Stimulated activated CD4-positive, alpha-beta T cell treated with anti-CD3 and anti-CD28 coated beads, Interleukin-2, amount 100 ng/mL, for 4 hours (primary cell): ENCODE measurements around the gene ROCK2.
"Not testable (repeated sequence)": the region's sequence is repeated elsewhere in the genome, so short reads cannot be mapped to it uniquely, and the experiment has no call there.

ENCODE experiments used
- DNase-seq: peaks from one replicate; pipeline ENCODE4 v3.0.0-alpha.2; 2020; ENCODE audit warnings: low read depth

Gene ROCK2

DNA sequence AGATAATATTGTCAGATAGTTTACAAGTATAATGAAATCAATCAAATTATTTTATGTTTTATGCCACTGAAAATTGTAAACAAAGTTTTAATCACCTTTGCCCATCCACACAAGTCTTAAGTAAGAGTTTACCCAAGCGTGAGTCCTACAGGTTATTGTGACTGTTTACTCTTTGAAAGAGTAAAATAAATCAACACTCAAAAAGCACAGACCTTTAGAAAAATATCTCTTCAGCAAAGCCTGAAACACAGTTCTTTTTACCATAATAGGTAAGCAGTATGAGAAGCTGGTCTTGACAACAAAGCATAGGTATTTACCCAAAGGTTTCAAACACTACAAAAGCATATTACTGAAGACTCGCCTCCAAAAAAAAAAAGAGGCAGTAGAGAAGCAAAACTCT, 3.7 kb downstream of the ROCK2 start:
- DNase-seq = no peak

DNA sequence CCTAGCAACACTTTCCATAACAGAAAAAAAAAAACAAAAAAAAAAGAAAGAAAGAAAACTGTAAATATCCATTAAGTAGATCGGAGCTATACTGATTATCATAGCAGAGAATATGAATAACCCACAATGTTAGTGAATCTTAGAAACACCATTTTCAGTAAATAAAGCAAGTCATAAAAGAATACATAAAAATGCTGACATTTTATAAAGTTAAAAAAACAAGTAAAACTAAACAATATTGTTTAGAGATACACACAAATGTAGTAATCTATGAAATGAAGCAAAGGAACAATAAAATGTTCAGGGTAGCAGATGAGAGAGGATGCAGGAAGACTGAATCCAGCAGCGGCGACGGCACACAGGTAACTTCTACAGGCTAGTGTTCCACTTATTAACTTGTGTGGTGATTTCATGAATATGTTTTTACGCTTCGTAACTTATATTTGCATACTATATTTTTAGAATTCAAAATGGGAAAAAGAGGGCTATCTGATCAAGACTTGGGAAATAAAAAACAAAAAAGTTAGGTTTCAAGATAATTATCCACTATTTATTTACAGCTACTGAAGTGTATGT, 4.8 kb downstream of the ROCK2 start:
- no peak for DNase-seq

DNA sequence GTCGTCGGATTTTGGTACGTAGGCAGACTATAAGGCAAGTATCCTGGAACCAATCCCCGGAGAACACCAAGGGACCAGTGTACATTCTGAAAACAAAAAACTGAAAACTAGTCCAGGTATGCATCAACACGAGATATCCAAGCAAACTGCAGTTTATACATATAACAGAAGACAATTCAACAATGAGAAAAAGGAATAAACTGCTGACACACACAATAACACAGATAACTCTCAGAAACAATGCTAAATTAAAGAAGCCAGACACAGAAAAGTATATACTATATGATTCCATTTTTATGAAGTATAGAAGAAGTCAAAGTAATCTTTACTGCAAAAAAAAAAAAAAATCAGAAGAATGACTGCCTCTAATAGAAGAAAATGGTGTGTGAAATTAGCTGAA, 5.9 kb downstream of the ROCK2 start:
- no peak for DNase-seq

DNA sequence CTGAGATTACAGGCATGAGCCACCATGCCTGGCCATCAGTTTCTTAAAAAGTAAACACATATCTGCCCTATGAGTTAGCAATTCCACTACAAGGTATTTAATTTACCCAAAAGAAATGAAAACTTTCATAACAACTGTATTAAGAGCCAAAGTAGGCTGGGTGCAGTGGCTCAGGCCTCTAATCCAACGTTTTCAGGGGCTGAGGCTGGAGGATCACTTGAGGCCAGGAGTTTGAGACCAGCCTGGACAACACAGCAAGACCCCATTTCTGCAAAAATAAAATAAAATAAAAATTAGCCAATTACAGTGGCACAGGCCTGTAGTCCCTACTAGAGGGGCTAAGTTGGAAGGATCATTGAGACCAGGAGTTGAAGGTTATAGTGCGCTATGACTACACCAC, 6.5 kb downstream of the ROCK2 start:
- DNase-seq = no peak

DNA sequence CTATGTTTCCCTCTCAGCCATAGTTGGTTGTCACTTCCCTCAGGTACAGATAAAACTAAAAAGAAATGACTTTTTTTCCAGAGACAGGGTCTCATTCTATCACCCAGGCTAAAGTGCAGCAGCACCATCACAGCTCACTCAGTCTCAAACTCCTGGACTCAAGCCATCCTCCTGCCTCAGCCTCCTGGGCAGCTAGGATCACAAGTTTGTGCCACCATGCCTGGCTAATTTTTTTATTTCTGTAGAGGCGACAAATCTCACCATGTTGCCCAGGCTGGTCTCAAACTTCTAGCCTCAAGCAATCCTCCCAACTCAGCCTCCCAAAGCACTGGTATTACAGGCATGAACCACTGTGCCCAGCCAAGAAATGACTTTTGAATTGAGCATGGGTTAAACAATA, 8.2 kb downstream of the ROCK2 start:
- no peak for DNase-seq

DNA sequence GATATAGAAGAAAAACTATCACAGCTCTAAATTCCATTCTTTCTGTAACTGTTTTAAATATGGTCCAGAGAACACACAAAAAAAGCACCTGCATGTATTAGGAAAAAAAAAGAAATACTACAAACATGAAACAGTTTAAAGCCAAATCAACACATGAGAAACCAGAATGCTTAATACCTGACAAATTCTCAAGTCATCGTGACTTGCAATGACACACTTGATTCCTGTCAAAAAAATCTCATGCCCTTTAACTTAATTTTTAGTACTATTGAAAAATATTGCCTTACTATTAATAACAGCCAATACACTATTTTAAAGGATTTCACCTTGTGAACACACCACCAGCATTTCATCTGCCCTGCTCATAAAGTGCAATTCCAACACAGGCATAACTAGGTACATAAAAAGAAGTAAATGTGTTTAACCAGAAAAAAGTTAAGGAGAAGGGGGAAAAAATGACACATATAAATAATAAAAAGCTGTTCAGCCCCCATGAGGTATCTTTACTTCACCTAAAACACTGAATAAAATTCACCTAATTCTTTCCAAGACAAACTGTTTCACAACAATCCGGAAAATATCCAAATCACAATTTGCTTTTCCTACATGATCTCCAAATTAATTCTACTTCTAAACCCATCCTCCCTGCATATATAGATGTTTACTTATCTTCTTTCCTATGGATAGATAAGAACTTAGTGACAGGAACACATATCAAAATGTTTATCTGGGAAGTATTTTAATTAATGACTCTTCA, 10.8 kb downstream of the ROCK2 start:
- DNase-seq = no peak

DNA sequence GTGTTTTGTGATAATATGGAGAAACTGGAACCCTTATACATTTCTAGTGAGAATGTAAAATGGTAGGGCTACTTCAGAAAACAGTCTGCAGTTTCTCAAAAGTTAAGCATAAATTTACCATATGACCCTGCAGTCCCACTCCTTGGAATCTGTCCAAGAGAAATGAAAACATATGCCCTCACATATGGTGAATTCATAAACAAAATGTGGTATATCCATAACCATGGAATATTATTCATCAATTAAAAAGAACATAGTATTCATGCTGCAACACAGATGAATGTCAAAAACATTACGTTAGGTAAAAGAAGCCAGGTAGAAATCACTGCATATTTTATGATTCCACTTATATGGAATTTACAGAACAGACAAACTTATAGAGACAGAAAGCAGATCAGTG, 11.8 kb downstream of the ROCK2 start:
- DNase-seq = no peak

DNA sequence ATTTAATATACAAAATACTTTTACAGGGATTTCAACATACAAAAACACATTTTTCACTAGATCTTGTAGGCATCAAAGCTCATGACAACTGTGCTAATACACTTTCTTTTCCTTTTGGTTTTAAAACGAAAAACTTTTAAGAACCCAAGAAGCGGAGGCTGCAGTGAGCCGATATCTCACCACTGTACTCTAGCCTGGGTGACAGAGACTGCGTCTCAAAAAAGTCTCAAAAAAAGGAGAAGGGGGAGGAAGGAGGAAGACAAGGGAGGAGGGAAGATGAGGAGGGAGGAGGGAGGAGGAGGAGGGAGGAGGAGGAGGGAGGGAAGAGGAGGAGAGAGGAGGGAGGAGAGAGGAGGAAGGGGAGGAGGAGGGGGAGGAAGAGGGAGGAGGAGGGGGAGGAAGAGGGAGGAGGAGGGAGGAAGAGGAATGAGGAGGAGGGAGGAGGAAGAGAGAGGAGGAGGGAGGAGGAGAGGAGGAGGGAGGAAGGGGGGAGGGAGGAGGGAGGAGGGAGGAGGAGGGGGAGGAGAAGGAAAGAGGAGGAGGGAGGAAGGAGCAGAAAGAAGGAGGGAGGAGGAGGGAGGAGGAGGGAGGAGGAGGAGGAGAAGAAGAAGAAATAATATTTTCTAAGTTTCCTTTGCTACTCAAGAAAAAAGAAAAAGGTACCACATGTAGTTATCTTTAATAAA, 13.8 kb downstream of the ROCK2 start:
- DNase-seq = no peak

DNA sequence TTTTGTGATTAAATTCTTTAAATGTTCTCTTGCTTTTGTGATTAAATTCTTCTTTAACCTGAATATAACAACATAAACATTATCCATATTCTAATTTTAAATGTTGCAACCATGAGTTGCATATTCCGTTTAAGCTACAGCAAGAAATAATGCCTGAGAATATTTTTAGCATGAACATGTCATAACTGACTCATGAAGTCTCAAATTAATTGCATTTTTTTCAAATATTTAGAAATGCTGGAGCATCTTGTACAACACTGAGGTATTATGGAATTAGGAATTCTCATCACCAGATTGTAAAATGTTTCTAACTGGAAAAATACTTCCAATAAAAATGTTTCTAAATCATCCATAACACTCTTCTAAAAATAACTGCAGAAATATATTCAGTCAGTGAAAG, 14.7 kb downstream of the ROCK2 start:
- no peak for DNase-seq

DNA sequence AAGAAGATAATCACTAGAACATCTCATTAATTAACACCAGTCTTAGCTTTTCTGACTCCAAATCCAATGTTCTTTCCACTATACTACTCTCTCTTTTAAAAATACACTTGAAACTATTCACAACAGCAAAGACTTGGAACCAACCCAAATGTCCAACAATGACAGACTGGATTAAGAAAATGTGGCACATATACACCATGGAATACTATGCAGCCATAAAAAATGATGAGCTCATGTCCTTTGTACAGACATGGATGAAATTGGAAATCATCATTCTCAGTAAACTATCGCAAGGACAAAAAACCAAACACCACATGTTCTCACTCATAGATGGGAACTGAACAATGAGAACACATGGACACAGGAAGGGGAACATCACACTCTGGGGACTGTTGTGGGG, 15.9 kb downstream of the ROCK2 start:
- not testable (repeated sequence) for DNase-seq

DNA sequence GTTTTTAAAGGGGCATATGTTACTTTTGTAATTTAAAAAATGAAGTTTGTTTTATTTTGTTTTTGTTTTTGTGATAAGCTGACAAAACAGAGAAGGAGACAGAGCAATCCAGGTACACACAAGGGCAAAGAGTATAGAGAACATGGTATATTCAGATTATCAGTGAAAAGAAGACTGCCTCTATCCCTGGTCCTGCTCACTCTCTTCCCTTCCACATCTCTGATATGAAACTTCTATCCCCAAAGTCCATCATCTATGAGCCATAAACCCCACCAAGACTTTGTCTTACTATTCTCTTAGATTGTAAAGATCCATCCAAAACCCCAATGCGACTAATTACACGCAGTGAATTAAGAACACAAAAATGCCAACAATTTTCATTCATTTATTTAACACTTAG, 16.6 kb downstream of the ROCK2 start:
- DNase-seq = no peak

DNA sequence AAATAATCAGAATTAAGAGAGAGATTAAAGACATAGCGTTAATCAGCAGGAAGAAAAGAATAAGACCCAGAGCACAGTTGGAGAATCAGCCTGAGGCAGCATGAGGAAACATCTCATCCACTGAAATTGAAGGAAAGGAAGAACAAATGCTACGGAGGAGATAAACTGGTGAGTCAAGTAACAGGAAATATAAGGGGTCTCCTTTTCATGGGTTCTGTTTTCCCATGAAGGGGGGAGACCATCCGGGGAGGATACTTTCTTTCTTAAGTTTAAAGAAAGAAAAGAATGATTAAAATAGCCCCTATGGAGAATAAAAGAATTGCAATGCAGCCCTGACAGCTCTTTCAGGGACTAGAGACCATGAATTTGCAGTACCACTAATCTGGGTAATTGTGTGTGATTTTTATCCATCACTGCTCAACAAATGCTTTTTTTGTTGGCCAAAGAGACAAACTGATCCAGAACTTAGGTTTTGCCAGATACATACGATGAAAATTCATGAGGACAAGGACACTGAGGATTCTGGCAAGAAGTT, 17.7 kb downstream of the ROCK2 start:
- DNase-seq = no peak

DNA sequence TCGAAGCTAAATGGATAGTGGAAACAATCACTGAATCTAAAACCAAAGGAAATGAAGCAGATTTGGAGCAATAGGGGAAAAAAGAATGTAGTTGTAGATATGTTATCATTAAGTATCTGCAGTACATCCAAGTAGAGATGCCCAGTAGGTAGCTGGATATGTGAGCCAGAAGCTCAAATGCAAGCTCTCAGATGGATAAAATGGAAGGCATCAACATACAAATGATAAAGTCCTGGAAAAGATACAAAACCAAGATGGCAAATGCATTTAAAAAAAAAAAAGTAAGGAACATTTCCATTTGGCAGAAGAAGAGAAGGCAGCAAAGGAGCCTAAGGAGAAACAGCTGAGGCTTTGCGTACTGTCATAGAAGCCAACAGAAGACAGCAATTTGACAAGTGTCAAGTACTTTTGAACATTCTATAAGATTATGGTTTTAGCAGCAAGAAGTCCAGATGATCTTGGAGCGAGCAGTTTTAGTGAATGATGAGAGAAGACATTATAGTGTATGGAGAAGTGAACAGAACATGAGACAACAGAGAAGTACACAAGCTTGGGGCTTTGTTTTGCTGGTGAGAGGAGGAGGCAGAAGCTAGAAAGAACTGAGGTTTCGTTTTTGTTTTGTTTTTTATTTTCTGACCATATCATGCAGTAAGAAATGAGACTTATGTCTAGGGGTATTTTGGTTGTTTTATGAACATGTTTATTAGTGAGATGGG, 18.3 kb downstream of the ROCK2 start:
- no peak for DNase-seq

DNA sequence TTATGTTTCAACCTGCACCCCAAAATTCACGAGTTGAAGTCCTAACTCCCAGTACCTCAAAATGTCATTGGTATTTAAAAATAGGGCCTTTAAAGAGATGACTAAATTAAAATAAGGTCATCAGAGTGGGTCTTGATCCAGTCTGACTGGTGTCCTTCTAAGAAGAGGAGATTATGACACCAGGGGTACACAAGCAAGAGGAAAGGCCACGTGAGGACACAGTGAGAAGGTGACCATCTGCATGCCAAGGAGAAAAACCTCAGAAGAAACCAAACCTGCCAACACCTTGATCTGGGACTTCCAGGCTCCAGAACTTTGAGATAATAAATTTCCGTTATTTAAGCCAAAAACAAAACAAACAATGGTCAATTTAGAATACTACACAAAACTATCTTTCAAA, 22.6 kb downstream of the ROCK2 start:
- no peak for DNase-seq

DNA sequence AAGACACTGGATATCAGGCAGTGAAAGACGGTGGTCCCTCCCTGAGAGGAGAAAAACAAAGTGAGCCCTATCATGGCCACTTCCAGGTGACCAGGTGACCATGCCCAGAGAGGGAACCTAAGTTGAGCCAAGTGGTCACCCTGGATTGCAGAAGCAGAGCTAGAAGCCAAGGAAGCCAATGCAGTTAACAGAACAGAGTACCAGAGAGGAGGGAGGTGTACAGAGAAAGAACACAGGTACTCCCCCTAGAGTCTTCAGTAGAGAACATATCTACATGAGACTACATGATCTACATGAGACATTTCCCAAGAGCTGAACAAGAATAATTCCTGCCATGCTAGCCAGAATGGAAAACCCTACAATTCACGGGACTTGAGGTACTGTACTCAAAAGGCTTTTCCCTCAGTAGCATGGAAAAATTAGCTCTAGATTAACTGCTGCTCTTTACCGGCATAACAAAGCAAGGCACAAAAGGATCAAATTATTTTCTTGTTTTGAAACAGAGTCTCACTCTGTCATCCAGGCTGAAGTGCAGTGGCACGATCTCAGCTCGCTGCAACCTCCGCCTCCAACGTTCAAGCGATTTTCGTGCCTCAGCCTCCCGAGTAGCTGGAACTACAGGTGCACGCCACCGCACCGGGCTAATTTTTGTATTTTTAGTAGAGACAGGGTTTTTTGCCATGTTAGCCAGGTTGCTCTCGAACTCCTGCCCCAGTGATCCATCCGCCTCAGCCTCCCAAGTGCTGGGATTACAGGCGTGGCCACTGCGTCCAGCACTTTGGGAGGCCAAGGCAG, 23.5 kb downstream of the ROCK2 start:
- no peak for DNase-seq

DNA sequence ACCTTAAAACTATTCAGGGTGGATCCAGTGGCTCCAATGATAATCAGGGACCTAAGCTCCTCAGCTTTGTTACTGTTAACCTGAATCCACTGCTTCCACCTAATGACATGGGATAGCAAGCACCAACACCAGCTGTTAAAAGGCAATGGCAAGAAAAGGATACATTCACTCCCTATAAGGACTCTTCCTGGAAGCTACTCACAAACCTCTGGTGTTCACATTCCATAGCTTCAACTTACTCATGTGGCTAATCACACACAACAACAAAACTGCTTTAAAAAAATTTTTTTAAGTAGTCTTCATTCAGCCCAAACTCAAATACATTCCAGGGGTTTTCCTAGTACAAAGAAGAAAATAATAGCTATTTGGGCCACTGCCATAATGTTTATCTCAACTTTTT, 24.5 kb downstream of the ROCK2 start:
- DNase-seq = no peak

DNA sequence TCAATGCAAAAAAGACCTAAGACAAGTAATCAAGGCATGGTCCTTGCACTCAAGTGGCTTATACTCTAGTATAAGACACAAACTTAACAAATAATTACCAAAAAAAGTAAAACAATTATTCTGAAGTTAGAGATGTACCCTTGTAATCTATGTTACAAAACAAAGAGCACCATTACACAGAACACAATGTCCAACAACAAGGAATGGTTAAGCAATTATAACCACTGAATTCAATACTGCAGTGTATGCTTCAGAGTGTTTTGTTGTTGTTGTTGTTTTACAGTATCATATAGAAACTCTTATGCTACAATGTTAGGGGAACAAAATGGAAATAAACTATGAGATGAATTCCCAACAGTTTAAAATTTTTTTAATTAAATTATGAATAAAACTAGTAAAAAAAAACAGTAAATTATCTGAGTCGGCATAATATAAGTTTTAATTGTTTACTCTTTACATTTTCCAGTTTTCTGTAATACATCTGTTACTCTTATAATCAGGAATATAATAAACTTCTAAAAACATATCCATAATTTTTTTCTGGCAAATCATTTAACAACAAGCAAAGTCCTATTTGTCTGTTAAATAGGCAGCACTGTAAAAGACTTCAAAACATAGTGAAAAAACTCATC, 29.2 kb downstream of the ROCK2 start:
- DNase-seq = no peak

DNA sequence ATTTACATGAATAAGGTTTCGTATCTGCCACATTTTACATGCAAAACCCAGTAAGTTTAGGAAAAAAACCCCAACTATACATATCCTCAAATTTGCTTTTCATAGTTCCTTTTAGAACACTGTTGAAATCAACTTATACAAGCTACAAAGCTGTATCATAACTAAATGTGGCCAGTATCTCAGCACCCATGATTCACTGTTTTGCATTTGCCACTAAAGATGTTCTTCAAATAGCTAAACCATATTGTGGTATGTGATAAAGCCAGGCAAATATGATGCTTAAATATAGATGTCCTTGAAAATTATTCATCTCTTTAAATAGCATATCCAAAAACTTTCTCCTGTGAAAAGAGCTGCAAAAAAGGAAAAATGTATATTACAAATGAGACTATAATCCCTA, 29.9 kb downstream of the ROCK2 start:
- no peak for DNase-seq

DNA sequence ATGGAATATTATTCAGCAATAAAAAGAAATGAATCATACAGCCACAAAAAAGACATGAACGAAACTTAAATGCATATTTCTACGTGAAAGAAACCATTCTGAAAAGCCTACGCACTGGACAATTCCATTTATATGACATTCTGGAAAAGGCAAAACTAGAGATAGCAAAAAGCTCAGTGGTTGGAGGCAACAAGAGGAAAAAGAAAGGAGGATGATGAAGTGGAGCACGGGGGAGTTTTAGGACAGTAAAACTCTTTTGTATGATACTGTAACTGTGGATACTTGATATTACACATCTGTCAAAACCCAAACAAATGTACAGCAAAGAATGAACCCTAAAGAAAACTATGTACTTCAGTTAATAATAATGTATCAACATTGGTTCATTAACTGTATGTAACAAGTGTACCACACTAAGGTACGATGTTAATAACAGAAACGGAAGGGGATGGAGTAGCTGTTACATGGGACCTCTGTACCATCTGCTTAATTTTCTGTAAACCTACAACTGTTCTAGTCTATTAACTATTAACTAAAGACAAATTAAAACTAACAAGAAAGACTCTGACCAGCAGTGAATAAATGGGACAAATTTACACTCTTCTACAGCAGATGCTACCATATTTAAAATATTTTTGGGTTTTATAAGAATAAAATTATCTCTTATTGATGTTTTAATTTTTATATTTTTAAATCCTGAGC, 31.5 kb downstream of the ROCK2 start:
- no peak for DNase-seq

DNA sequence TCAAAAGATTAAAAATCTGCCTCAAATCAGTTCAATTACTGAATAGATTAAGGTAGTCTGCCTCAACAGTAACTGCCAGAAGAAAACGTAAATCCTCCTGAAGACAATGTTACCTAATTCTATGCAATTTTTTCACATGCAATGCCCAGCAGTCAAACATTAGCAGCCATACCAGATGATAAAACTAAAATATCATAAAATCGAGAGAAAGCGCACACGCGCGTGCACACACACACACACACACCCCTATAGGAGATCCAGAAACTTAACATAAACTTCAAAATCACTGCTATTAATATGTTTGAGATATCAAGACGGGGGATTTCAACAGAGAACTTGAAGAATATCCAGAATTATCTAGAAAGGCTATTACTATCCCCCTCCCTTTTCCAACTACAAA, 32.9 kb downstream of the ROCK2 start:
- DNase-seq = no peak

DNA sequence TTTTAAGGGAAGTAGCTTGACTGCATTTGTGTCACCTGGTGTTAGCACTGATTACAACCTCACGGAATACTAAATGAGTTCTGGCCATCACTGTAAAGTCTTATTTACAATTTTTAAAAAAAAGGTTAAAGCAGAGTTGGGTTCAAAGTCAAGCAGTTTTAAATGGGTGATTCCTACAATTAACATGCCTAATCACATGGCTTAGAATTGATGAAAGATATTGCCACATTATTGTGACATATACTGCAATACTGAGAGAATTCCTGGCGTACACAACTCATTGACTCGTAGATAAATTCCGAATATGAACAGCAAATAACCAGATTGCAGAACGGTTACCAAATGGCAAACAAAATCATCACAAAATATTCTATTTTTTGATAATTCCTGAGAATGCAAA, 34.2 kb downstream of the ROCK2 start:
- no peak for DNase-seq
